ENCODE measurements around the gene VSX1.

VSX1 gene

DNA sequence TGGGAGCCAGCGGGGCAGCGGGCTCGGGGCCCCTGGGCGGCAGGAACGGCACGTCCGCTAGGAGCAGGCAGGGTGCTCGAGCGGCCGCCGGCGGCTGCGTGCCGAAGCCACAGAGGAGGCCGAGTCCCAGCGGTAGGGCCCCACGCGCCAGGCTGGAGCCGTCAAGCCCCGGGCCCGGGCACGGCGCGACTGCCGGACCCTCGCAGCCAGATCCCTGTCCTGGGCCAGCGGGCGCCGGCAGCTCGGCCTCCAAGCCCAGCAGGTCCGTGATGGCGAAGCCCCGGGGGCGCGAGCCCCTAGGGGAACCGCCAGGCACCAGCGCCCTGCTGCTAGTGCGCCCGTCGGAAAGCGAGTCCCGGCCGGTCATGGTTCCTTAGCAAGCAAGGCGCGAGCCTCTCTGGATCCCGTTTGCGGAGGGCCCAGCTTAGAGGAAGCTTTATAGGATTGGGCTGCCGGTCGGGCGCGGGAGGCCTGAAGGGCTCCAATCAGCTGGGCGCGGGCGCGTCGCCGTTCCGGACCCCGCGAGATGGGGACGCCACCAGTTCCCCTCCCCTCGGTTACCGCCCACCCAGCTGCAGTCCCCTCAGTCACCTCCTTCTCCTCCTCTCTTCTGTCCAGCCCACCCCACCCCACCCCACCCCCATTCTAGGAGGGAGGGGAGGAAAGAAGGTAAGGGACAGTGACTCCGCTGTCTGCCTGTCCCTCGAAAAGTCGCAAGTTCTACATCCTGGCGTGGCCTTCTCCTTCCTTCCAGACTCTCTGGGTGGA lies at the start of gene VSX1:
TSS of gene VSX1 (minus strand) at position 412 of the 768 bp plus-strand sequence. CDS start at position 367, 45 bp downstream.
- DNase-seq, result no peak

DNA sequence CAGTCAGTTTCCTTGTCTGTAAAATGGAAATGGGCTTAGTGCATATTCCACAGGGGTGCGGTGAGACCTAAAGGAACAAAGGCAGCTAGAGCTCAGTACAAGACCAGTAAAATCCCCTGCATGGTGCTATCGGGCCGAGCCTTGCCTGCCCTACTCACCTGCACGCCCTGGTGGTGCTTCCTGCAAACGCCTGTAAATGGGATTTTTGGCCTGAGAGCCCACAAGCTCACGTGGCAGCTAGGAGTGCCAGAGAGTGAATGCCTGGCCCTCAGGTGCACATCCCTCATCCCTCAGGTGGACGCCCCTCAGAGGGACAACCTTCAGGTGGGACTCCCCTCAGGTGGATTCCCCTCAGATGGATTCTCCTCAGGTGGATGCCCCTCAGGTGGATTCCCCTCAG lies 48.0 kb upstream of the VSX1 start:
- DNase-seq, result no peak

- no peak for DNase-seq
Measured at GRCh38 chr20:25129428-25129827, 47.5 kb upstream of the VSX1 start.

GRCh38 chr20:25128649-25129048 lies 46.7 kb upstream of the VSX1 start:
- no peak for DNase-seq

DNA sequence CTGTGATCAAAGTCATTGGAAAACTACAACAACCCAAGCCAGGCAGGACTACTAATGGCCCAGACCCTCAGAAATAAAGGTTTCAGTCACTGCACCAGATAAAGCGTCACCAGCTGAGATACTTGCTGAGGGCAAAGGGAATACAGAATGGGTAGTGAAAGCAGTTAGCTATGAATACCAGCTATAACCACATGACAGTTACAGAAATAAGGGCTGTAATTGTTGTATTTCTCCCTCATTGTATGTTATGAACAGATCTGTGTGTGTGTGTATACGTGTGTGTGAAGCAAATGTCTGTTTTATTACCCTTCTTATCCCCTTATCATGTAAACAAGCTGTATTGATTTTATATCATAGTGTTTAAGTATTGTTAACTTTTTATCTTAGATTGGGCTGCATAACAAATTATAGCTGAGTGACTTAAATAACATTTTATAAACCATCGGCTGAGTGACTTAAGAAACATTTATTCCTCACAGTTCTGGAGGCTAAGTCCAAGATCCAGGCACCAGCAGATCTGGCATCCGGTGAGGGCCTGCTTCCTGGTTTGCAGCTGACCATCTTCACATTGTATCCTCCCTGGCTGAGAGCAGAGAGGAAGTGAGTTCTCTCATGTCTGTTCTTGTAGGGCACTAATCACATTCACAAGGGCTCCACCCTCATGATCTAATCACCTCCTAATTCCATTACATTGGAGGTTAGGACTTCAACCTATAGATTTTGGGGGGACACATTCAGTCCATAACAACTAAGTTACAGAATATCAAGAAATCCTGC lies 46.0 kb upstream of the VSX1 start:
- no peak for DNase-seq

DNA sequence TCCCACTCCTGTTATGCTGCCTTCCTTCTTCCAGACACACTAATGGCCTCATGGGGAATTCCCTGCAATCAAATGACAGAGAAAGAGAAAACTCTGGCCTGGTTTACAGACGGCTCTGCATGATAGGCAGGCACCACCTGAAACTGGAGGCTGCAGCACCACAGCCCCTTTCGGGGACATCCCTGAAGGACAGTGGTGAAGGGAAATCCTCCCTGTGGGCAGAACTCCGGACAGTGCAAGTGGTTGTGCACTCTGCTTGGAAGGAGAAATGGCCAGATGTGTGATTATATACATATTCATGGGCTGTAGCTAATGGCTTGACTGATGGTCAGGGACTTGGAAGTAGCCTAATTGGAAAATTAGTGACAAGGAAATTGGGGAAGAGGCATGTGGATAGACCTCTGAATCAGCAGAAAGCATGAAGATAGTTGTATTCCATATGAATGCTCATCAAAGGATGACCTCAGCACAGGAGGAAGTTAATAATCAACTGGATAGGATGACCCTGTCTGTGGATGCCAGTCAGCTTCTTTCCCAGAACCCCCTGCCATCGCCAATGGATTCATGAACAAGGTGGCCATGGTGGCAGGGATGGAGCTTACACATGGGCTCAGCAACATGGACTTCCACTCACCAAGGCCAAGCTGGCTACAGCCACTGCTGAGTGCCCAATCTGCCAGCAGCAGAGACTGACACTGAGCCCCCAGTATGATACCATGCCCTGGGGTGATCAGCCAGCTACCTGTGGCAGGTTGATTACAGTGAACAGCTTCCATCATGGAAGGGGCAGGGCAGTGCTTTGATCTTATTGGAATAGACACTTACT lies 44.5 kb upstream of the VSX1 start:
- DNase-seq, result no peak

GRCh38 chr20:25125636-25126035 lies 43.7 kb upstream of the VSX1 start:
- peak; percentile 46 for DNase-seq

GRCh38 chr20:25120920-25121319 lies 39.0 kb upstream of the VSX1 start:
- DNase-seq, result no peak

DNA sequence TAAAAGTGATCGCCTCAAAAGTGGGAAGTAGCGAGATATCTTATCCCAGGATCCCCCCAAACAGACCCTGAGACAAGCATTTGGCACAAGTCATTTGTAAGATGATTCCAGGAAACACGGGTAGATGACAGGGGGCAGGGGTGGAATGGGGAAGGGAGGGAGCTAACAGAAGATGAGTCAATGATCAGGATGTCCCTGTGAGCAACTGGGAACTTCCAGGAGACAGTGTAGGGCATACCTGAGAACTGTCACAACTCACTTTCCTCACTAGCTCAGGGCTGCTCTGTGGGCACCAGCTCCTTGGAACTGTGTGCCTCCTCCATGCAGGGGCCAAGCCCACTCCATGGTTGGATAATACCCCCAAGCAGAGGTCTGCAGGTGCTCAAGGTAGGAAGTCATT lies 38.5 kb upstream of the VSX1 start:
- no peak for DNase-seq

DNA sequence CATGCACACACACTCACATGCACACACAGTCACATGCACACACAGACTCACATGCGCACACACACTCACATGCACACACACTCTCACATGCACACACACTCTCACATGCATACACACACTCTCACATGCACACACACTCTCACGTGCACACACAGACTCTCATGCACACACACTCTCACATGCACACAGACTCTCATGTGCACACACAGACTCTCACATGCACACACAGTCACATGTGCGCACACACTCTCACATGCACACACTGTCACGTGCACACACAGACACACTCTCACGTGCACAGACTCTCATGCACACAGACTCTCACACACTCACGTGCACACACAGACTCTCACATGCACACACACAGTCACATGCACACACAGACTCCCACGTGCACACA lies 36.6 kb upstream of the VSX1 start:
- DNase-seq, result no peak

- DNase-seq, result no peak
Measured at GRCh38 chr20:25117990-25118389, 36.0 kb upstream of the VSX1 start.

DNA sequence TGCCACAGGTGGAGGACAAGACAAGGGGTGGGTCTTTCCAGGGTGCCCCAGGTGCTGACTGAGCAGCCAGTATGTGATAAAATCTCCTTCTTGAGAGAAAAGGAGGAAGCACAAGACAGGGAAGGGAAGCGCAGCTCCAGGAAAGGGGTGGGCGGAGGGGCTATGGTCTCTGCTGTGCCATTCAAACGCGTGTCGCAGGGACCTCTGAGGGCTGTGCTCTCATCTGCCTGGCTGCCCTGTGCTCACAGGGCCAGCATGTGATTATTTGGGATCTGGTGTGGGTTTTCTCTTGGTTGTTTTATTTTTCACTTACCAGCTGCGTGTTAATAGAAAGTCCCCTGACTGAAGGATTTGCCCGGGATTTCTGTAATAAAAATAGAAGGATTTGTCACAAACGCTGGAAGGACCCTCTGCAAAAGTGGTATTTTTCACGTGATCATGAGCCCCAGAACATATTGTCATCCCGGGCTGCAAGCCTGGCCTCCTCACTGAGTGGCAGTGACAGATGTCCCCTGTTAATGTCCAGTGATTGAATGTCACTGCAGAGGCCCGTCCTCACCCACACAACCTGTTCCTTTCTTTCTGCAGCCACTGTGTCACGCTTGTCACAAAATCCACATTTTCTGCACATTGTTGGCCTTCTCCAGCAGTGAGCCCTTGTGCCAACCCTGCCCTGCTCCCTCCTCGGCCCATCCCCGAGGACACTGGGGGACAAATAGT lies 35.0 kb upstream of the VSX1 start:
- DNase-seq, result peak; percentile 15

GRCh38 chr20:25103526-25103925 lies 21.6 kb upstream of the VSX1 start:
- DNase-seq, result no peak

- DNase-seq, result no peak
Measured at GRCh38 chr20:25100914-25101313, 19.0 kb upstream of the VSX1 start.

DNA sequence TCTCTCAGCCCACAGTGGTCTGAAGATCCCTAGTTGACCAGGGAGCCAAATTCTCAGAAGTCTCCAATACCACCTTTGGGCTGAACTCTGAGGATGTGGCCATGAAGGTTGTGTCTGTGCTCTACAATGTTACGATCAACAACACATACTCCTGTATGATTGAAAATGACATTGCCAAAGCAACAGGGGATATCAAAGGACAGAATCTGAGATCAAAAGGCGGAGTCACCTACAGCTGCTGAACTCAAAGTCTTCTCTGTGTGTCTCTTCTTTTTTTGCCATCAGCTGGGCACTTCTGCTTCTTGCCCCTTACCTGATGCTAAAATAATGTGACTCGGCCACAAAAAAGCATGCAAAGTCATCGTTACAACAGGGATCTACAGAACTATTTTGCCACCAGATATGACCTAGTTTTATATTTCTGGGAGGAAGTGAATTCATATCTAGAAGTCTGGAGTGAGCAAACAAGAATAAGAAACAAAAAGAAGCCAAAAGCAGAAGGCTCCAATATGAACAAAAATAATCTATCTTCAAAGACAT lies 17.7 kb upstream of the VSX1 start:
- no peak for DNase-seq

DNA sequence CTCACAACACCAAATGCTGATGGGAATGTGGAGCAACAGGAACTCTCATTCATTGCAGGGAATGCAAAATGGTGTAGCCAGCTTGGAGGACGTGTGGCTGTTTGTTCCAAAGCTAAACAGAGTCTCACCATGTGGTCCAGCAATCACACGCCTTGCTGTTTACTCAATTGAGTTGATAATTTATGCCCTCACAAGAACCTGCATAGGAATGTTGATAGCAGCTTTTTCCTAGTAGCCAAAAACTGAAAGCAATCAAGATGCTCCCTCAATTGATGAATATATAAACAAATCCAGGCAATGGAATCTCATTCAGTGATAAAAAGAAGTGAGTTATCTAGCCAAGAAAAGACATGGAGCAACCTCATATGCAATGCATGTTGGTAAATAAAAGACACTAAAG lies 15.6 kb upstream of the VSX1 start:
- DNase-seq, result no peak

GRCh38 chr20:25090492-25091429 lies 8.8 kb upstream of the VSX1 start:
- peak; percentile 84 for DNase-seq

- no peak for DNase-seq
Measured at GRCh38 chr20:25089662-25090061, 7.7 kb upstream of the VSX1 start.

DNA sequence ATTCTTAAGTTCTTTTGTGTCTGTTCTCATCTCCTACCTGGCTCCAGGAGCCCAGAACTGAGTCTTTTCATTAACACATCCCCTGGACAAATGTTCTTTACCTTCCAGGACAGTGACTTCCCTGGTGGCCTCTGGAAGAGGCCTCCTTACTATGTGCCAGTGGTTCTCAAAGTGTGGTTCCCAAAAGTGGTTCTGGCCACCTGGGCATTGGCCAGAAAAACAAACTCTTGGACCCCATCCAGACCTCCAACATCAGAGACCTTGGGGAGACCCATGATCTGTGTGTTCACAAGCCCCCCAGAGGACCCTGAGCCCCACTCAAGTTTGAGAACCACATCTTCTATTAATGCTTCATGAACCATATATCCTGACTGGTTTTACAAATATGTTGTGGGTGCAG lies 7.2 kb upstream of the VSX1 start:
- no peak for DNase-seq

GRCh38 chr20:25088267-25088666 lies 6.3 kb upstream of the VSX1 start:
- no peak for DNase-seq

GRCh38 chr20:25087186-25087929 lies 5.4 kb upstream of the VSX1 start:
- DNase-seq, result no peak
